HepG2 (cell line): Measurements from ENCODE around the gene CORO1A. TPM values are rescaled to one million over a fixed set of nuclear protein-coding genes. Genes with fewer than 3 reads are reported as not detected.
A peak's percentile ranks its signal among the peaks of the same experiment; 100 is the strongest.

ENCODE experiments used
- DMAP1 ChIP-seq: IDR thresholded peaks from 2 replicates; pipeline ENCODE4 v1.6.1; 2016
- HNRNPL ChIP-seq: fragments of 200-400 bp; formaldehyde crosslinking; IDR thresholded peaks from 2 replicates; pipeline ENCODE4 v1.6.1; 2017; ENCODE audit warnings: mild to moderate bottlenecking, low read depth, low read length
- MIXL1 ChIP-seq: IDR thresholded peaks from 2 replicates; pipeline ENCODE4 v1.6.1; 2016
- RFX1 ChIP-seq: fragments of 450-650 bp; IDR thresholded peaks from 2 replicates; pipeline ENCODE4 v1.6.1; 2017
- TBX3 ChIP-seq: fragments of 450-650 bp; IDR thresholded peaks from 2 replicates; pipeline ENCODE4 v1.6.1; 2017; ENCODE audit warnings: antibody characterized with exemption, mild to moderate bottlenecking, inconsistent platforms, borderline replicate concordance
- TGIF2 ChIP-seq: IDR thresholded peaks from 2 replicates; pipeline ENCODE4 v1.6.1; 2016; ENCODE audit warnings: control low read depth, missing compliant biosample characterization
- ZBTB8A ChIP-seq: sonication (generic); formaldehyde crosslinking; IDR thresholded peaks from 2 replicates; pipeline ENCODE4 v1.4.0; 2020; ENCODE audit warnings: mild to moderate bottlenecking, low read depth, missing genetic modification reagents, borderline replicate concordance
- ZFP36L2 ChIP-seq: sonication (generic); formaldehyde crosslinking; IDR thresholded peaks from 2 replicates; pipeline ENCODE4 v1.4.0; 2020; ENCODE audit warnings: missing genetic modification reagents
- ZNF138 ChIP-seq: sonication (generic); formaldehyde crosslinking; IDR thresholded peaks from 2 replicates; pipeline ENCODE4 v1.5.0; 2020; ENCODE audit warnings: mild to moderate bottlenecking, low read depth, missing genetic modification reagents
- ZNF225 ChIP-seq: sonication (generic); formaldehyde crosslinking; IDR thresholded peaks from 2 replicates; pipeline ENCODE4 v1.4.0; 2020; ENCODE audit warnings: mild to moderate bottlenecking, missing genetic modification reagents
- ZNF235 ChIP-seq: sonication (generic); formaldehyde crosslinking; IDR thresholded peaks from 2 replicates; pipeline ENCODE4 v1.8.1; 2023; ENCODE audit warnings: mild to moderate bottlenecking, missing genetic modification reagents, borderline replicate concordance
- ZNF451 ChIP-seq: sonication (generic); formaldehyde crosslinking; IDR thresholded peaks from 2 replicates; pipeline ENCODE4 v1.5.0; 2020; ENCODE audit warnings: mild to moderate bottlenecking, missing genetic modification reagents
- ZNF513 ChIP-seq: sonication (generic); formaldehyde crosslinking; conservative IDR thresholded peaks from 2 replicates; pipeline ENCODE4 v1.5.0; 2020; ENCODE audit warnings: missing genetic modification reagents
- ZSCAN9 ChIP-seq: IDR thresholded peaks from 2 replicates; pipeline ENCODE4 v1.6.1; 2016; ENCODE audit warnings: borderline replicate concordance
- polyA plus RNA-seq, 8 experiments: library from polyadenylated mRNA; depleted of rRNA in 3 of 8; stranded (reverse) in 7 of 8; unstranded in 1 of 8; fragments of >200 nt; fragmentation: Illumina TruSeq in 4 of 8; extraction: Trizol in 4 of 8; gene quantifications; 2 replicates each; pipeline versions ENCODE4 v1.2.1 to v1.2.3, GENCODE V29; 2011 to 2016; ENCODE audit warnings: low read depth in 4 of 8, missing spikeins in 1 of 8, mixed read lengths in 1 of 8; ENCODE audit not compliant: insufficient read depth in 1 of 8
- total RNA-seq, 5 experiments: library from RNA; depleted of rRNA; stranded (reverse); fragments of >200 nt; fragmentation: Illumina TruSeq; extraction: Trizol; gene quantifications; 2 replicates each; pipeline ENCODE4 v1.2.3, GENCODE V29; 2016; ENCODE audit warnings: low read depth in 1 of 5
- TF ChIP-seq, protein P1 (sequence below): sonication (generic); formaldehyde crosslinking; conservative IDR thresholded peaks from 2 replicates; pipeline ENCODE4 v1.8.0; 2022; ENCODE audit warnings: missing genetic modification reagents
- TF ChIP-seq, protein P2 (sequence below): sonication (generic); formaldehyde crosslinking; IDR thresholded peaks from 2 replicates; pipeline ENCODE4 v1.8.0; 2022; ENCODE audit warnings: missing genetic modification reagents, mild to moderate bottlenecking, borderline replicate concordance
- TF ChIP-seq, protein P3 (sequence below): IDR thresholded peaks from 2 replicates; pipeline ENCODE4 v1.6.1; 2012; ENCODE audit warnings: inconsistent platforms
- TF ChIP-seq, protein P4 (sequence below): sonication (generic); formaldehyde crosslinking; IDR thresholded peaks from 2 replicates; pipeline ENCODE4 v1.4.0; 2020; ENCODE audit warnings: missing genetic modification reagents
- TF ChIP-seq, protein P5 (sequence below): sonication (generic); formaldehyde crosslinking; IDR thresholded peaks from 2 replicates; pipeline ENCODE4 v1.5.1; 2020; ENCODE audit warnings: missing genetic modification reagents, mild to moderate bottlenecking, borderline replicate concordance

The CORO1A gene
- total and polyA plus RNA-seq, 2 of the 13 experiments (the other 11 are each of a cell fraction or from before 2014, with no cell fraction given): 6.5 to 12.9 TPM

GRCh38 chr16:30183233-30184095, at the start of gene CORO1A (continued):
- TF ChIP-seq TBX3 (no peak), ZNF451 (CRISPR knock-in tag) (no peak), ZFP36L2 (CRISPR knock-in tag) (no peak), ZNF225 (CRISPR knock-in tag) (no peak), RFX1 (no peak), ZBTB8A (CRISPR knock-in tag) (no peak), ZSCAN9 (CRISPR knock-in tag) (no peak), DMAP1 (CRISPR knock-in tag) (peak; percentile 51; the same call in 1 of the 2 replicates), ZNF235 (CRISPR knock-in tag) (no peak; the same call in 1 of the 2 replicates), ZNF513 (CRISPR knock-in tag) (no peak), HNRNPL (peak; percentile 16; the same call in 1 of the 2 replicates), ZNF138 (CRISPR knock-in tag) (no peak), TGIF2 (CRISPR knock-in tag) (0 out of 2 replicates have a peak, but pooled peaks have one; percentile 48), MIXL1 (CRISPR knock-in tag) (no peak)
- TF ChIP-seq, protein P1, sequence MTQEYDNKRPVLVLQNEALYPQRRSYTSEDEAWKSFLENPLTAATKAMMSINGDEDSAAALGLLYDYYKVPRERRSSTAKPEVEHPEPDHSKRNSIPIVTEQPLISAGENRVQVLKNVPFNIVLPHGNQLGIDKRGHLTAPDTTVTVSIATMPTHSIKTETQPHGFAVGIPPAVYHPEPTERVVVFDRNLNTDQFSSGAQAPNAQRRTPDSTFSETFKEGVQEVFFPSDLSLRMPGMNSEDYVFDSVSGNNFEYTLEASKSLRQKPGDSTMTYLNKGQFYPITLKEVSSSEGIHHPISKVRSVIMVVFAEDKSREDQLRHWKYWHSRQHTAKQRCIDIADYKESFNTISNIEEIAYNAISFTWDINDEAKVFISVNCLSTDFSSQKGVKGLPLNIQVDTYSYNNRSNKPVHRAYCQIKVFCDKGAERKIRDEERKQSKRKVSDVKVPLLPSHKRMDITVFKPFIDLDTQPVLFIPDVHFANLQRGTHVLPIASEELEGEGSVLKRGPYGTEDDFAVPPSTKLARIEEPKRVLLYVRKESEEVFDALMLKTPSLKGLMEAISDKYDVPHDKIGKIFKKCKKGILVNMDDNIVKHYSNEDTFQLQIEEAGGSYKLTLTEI: no peak
- TF ChIP-seq, protein P2, sequence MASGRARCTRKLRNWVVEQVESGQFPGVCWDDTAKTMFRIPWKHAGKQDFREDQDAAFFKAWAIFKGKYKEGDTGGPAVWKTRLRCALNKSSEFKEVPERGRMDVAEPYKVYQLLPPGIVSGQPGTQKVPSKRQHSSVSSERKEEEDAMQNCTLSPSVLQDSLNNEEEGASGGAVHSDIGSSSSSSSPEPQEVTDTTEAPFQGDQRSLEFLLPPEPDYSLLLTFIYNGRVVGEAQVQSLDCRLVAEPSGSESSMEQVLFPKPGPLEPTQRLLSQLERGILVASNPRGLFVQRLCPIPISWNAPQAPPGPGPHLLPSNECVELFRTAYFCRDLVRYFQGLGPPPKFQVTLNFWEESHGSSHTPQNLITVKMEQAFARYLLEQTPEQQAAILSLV (CRISPR knock-in tag): no peak
- TF ChIP-seq, protein P3, sequence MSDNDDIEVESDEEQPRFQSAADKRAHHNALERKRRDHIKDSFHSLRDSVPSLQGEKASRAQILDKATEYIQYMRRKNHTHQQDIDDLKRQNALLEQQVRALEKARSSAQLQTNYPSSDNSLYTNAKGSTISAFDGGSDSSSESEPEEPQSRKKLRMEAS: 0 out of 2 replicates have a peak, but pooled peaks have one; percentile 50
- TF ChIP-seq, protein P4, sequence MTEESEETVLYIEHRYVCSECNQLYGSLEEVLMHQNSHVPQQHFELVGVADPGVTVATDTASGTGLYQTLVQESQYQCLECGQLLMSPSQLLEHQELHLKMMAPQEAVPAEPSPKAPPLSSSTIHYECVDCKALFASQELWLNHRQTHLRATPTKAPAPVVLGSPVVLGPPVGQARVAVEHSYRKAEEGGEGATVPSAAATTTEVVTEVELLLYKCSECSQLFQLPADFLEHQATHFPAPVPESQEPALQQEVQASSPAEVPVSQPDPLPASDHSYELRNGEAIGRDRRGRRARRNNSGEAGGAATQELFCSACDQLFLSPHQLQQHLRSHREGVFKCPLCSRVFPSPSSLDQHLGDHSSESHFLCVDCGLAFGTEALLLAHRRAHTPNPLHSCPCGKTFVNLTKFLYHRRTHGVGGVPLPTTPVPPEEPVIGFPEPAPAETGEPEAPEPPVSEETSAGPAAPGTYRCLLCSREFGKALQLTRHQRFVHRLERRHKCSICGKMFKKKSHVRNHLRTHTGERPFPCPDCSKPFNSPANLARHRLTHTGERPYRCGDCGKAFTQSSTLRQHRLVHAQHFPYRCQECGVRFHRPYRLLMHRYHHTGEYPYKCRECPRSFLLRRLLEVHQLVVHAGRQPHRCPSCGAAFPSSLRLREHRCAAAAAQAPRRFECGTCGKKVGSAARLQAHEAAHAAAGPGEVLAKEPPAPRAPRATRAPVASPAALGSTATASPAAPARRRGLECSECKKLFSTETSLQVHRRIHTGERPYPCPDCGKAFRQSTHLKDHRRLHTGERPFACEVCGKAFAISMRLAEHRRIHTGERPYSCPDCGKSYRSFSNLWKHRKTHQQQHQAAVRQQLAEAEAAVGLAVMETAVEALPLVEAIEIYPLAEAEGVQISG (CRISPR knock-in tag): peak; percentile 21; the same call in 1 of the 2 replicates
- TF ChIP-seq, protein P5, sequence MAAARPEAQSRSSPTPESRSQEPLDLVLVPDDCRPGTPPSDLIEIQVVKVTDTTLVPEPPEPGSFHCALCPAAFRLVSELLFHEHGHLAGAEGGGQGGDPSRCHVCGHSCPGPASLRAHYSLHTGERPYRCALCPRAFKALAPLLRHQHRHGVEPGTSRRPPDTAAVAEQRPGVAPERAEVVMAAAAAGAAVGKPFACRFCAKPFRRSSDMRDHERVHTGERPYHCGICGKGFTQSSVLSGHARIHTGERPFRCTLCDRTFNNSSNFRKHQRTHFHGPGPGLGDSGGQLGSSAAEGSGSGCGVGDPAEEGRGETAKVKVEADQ: no peak; the same call in 1 of the 2 replicates
